Measurements from ENCODE around the gene ATR. TPM values are rescaled to one million over a fixed set of nuclear protein-coding genes. Genes with fewer than 3 reads are reported as not detected.

The ATR gene
- polyA plus RNA-seq, 3 donors = 27.3 to 32.3 (median 29.1) TPM

DNA sequence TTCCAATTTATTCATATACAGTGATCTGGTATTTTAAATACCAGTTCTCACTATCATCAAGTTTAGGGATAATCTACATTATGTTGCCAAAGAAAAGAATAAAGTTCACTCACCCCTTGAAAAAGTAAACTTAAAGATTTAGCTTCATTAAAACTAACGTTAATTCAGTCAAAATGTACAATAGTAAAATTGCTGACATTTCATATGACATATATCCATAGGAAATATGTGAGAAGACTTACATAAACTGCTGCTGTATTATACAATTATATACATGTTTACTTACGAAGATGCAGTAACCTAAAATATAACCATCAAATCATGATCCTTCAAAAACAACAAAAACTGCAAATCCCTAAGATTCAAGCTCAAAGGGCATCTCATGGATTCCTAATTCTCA is 44.0 kb downstream of the ATR start:
- no peak for DNase-seq (ENCODE audit: low read depth in 3 of 3, low spot score in 2 of 3)

DNA sequence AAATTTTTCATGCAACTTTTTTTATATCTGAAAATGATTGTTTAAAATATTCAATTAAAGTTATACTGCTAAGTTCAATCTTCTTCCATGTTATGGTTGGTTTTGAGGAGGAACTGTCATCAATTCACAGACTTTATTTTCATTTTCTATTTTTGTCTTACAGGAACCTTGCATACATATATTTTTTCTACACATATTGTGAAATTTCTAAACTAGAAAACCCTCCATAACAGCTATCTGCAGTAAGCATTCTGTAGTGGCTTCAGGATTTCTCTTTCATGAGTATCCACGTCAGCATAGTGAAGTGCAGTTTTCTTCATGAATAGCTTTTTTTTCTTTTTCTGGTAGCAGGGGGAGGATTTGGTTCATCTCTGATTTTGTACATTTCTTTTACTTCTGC is 48.2 kb downstream of the ATR start:
- DNase-seq (ENCODE audit: low read depth in 3 of 3, low spot score in 2 of 3) = no peak

DNA sequence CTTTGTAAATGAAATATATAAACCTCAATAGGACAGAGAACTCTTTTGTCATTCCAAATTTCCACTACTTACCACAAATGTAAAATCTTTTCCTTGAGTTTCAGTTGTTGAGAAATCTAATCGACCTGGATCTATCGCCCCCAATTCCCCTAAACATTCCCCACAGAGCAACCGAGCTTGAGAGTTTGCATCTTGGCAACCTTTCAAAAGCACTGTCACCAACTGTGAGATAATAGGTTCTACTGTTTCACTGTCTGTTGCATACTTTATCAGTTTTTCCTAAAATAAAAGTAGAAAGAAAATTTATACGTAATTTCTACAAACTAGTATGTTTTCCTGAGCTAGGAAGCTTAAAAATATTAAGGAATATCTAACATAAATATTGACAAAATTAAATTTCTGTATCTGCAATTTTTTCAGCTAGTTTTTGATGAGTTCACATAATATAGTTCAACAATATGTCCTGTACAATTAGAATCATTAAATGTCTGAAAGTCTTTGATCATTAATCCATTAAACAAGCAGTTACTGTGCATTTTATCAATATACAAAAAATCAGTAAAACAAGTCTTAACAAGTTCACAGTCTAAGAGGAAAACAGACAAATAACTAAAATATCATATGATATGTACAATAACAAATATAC is 54.5 kb downstream of the ATR start:
- DNase-seq (ENCODE audit: low read depth in 3 of 3, low spot score in 2 of 3) = no peak

DNA sequence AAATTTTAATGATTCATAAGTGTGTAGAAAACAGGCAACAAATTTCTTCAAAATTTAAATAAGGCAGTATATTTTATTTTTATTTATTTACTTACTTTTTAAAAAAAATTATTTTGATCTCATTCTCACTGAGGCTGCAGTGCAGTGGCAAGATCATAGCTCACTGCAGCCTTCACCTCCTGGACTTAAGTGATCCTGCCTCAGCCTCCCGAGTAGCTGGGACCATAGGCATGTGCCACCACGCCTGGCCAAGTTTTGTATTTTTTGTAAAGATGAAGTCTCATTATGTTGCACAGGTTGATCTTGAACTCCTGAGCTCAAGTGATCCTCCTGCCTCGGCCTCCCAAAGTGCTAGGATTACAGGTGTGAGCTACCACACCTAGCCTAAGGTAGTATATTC is 69.5 kb downstream of the ATR start:
- no peak for DNase-seq (ENCODE audit: low read depth in 3 of 3, low spot score in 2 of 3)

DNA sequence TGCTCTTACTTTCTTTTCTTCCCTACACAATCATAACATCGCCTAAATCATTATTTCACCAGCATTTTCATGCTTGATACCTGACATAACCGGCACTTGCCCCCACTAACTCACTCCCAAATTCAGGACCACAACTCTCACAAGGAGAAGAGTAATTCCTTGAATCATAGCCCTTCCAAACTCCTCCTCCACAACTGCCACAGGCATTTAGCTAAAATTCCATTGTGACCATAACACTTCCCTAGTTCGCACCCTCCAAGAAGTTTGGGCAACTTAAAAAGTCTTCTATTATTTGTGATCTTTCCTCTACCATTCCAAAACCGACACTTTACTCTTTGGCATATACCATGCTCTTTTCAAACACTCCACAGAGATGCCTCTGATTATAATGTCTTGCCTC is 71.3 kb downstream of the ATR start:
- no peak for DNase-seq (ENCODE audit: low read depth in 3 of 3, low spot score in 2 of 3)

DNA sequence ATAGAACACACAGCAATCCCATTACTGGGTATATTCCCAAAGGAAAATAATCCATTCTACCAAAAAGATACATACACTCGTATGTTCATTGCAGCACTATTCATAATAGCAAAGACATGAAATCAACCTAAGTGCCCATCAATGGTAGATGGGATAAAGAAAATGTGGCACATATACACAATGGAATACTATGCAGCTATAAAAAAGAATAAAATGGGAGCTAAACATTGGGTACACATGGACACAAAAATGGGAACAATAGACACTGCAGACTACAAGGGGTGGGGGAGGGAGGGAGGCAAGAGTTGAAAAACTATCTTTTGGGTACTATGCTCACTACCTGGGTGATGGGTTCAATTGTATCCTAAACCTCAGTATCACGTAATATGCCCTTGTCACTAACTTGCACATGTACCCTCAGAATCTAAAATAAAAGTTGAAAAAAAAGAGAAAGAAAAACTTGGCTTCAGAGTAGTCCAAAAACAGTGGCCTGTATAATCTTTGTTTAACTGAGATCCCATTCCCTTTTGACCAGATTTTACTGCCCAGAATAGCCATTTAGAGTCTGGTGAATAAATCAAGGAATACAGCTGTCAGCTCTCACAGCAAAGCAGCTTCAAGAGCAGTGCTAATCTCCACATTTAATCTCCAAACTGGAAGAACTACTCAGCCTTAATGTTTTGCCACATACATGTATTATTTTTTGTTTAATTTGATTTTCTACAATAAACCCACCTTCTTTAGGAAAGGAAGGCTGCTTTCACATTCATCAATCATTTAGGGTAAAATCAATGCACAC is 76.1 kb downstream of the ATR start:
- no peak for DNase-seq (ENCODE audit: low read depth in 3 of 3, low spot score in 2 of 3)

DNA sequence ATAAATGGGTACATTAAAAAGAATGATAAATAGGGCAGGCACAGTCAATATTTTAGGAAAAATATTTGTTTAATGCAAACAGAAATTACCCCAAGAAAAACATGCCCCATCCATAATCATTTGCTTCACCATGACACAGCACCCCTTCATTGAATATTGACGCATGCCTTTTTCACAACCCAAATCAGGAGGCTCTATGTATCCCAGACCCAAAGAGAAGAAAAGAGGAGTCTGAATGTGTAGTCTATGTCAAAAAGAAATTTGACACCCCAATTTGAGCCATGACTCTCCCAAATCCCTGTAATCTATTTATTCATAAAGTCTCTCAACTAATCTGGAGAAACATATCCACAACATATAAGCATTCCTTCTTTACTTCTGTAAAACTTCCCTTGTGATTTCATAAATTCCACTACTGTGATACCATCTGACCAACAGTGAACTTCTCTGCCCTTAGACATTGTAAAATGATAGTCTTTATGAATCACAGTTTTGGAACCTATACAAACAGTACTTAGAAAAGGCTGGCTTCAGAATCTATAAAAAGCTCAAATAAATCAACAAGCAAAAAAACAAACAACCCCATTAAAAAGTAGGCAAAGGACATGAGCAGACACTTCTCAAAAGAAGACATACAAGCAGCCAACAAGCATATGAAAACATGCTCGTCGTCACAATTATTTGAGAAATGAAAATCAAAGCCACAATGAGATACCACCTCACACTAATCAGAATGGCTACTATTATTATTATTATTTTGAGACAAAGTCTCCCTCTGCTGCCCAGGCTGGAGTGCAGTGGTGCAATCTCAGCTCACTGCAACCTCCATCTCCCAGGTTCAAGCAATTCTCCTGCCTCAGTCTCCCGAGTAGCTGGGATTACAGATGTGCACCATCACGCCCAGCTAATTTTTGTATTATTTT is 77.3 kb downstream of the ATR start:
- DNase-seq (ENCODE audit: low read depth in 3 of 3, low spot score in 2 of 3) = no peak

DNA sequence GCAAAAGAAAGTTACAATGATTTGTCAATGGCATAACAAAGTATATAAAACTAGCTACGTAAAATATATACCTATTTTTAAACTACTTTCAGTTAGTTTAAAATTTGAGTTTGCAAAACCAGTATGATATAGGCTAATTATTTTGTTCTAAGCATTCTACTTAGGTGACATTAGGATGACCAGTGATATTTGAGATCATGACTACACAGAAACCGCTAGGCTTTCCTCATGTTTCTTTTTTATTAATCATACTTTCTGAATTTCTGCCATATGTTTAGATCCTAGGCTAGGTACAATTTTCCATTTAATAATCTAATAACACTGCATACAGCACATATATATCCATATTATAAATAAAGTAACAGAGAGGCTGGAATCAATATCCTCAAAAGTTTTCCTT is 78.3 kb downstream of the ATR start:
- no peak for DNase-seq (ENCODE audit: low read depth in 3 of 3, low spot score in 2 of 3)

DNA sequence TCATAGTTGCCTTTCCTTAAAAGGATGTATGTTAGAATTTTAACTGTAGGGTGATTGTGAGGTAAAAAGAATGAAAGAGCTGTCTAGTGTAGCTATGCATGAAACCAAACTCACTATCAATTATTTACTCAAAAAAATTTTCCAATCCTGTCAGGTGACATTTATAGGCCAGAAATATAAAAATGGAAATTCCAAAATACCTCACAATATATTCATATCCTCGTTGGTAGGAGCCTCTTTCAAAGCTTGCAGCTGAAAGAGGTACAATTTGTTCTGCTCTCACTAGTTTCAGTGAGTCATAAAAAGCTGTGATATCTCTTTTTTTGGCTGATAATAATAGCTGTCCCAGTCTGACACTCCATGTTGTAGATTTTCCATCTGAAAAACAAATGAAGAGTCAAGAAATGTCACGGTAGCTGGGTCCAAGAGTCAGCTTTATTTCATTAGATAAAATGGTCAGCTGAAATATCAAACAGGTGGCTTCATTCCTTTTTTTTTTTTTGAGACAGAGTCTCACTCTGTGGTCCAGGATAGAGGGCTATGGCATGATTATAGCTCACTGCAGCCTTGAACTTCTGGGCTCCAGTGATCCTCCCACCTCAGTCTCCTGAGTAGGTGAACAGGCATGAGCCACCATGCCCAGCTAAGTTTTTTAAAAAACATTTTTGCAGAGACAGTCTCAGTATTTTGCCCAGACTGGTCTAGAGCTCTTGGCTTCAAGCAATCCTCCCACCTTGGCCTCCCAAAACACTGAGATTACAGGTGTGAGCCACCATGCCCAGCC is 79.9 kb downstream of the ATR start:
- no peak for DNase-seq (ENCODE audit: low read depth in 3 of 3, low spot score in 2 of 3)

DNA sequence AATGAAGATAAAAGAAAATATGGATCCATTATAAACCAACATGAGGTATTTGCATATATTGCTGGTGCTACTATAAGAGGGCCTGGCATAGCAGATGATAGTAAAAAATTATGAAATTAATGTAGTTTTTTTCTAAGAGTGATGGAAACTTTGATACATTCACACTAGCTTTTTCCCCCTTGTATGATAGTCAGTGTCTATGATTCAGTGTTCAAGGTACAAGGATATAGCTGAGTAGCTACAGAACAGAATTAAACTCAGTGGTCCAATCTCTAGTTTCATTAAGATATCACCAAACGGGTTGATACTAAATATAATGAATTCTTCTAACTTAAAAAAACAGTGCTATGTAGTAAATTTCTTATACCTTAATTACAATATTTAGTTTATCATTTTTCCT is 80.8 kb downstream of the ATR start:
- DNase-seq (ENCODE audit: low read depth in 3 of 3, low spot score in 2 of 3) = no peak

DNA sequence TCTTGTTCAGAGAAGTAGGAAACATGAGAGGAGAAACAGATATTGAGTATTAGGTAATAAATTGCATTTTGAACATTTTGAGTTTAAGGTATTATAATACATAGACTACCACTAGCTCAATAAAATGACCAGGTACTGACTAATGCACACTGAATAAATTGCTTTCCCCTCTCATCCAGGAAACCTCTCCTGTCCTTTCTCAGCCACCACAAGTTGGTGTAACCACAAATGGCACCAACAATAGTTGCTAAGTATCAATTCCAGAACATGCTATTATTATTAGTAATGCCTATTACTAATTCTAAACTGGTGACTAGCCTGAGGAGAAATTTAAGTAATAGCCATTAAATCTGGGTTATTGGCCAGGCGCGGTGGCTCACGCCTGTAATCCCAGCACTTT is 83.4 kb downstream of the ATR start:
- no peak for DNase-seq (ENCODE audit: low read depth in 3 of 3, low spot score in 2 of 3)

DNA sequence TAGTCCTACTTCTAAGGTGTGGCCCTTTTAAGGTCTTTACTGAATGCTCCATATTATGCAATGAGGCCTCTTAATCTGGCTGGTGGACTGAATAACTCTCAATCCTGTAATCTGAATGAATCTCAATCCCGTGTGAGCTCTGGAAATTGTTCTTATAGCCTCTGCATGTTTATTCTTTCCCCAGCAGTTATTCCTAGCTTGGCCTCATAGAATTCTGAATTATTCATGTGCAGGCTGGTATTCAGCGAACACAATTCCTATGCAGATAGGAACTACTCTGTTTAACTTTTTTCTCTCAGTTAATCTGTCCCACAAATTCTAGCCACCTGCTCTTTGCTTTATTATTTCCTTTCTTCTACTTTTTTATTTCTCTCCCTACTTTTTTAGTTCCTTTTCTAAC is 86.3 kb downstream of the ATR start:
- no peak for DNase-seq (ENCODE audit: low read depth in 3 of 3, low spot score in 2 of 3)

DNA sequence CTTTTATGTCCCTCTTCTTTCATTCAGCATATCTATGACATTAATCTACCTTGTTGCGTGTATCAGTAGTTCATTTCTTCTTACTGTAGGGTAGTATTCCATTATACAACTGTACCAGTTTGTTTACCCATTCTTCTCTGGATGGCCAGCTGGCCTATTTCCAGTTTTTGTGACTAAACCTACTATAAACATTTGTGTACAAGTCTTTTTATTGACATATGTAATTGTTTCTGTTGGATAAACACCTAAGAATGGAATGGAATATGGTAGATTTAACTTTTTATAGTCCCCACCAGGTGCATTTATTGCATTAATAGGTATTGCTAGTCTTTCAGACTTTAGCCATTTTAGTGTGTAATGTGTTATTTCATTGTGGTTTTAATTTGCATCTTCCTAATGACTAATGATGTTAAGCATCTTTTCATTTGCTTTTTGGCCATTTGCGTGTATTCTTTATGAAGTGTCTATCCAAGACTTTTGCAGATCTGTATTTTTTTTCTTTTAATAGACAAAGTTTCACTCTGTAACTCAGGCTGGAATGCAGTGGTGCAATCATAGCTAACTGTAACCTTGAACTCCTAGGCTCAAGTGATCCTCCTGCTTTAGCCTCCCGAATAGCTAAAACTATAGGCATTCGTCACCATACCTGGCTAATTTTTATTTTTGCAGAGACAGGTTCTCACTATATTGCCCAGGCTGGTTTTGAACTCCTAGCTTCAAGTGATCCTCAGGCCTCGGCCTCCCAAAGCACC is 88.8 kb downstream of the ATR start:
- no peak for DNase-seq (ENCODE audit: low read depth in 3 of 3, low spot score in 2 of 3)

DNA sequence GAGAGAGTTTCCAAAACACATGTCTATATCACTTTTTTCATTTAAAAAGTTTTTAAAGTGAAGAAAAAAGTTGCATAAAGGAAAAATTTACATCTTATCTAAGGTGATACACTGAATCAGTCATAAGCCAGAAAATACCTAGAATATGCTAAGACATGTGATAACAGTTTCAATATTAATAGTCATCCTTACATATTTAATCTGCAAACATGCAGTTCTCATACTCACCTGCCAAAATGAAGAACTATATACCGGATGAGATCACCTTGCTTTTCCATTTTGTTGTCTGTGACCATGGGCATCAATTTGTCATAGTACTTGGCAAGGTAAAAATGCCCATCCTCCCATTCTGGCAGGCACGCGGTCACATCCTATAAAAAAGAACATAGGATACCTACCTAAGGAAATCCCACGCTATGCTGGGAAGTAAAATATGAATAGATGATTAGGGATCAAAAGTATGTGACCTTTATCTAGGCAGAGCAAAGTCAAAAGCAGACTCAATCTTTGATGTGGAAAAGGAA is 93.6 kb downstream of the ATR start:
- DNase-seq (ENCODE audit: low read depth in 3 of 3, low spot score in 2 of 3) = no peak

DNA sequence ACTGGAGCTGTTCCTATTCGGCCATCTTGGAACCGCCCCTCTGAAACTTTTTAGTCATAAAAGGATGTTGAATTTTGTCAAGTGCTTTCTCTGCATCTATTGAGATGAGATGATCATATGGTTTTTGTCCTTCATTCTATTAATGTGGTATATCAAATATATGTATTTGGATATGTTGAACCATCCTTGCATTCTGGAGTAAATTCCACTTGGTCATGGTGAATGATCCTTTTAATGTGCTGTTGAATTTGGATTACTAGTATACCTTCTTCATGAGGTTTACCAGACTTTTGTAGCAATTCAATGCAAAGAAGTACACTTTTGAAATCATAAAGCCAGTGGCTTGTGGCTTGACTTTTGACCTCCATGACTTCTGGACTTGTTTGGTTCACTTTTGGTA is 97.3 kb downstream of the ATR start:
- DNase-seq (ENCODE audit: low read depth in 3 of 3, low spot score in 2 of 3) = no peak

DNA sequence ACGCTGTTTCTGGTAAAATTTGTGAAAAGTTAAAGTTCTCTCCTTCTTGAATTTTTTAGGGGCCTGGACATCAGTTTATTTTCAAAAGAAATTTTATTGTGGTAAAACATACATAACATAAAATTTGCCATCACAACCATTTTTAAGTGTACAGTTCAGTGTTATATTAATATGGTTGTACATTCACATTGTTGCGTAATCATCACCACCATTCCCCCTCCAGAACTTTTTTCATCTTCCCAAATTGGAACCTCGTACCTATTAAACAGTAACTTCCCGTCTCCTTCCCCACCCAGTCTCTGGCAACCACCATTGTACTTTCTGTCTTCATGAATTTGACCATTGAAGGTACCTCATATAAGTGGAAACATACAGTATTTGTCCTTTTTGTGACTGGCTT is 107.7 kb downstream of the ATR start:
- no peak for DNase-seq (ENCODE audit: low read depth in 3 of 3, low spot score in 2 of 3)

DNA sequence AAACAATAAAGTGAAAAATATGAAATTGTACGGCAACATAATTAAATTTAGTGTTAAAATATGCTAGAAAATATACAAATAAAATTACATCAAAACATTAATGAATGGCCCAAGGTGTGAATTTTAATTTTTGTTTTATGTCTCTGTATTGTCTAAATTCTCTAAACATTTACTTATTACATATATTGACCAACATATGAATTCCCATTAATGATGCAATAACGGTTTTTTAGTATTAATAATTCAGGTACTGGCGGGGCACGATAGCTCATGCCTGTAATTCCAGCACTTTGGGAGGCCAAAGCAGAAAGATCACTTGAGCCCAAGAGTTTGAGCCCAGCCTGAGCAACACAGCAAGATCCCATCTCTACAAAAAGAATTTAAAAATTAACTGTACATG is 110.1 kb downstream of the ATR start:
- no peak for DNase-seq (ENCODE audit: low read depth in 3 of 3, low spot score in 2 of 3)

DNA sequence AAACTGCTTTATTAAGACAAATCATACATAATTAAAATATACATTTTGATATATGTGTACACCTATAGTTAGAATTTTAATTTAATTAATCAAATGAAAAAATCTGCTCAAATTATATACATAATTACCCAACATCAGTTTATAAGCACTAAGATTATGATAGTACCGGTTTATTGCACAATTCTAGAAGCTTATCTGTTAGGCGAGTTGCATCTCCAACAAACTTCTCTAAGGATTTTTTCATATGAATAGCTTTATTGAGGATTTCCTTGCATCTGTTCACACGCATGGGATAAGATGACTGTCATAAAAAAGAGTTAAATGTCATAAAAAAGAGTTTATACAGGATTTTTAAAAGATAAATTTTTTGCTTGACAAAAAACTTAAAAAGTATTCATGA is 110.8 kb downstream of the ATR start:
- no peak for DNase-seq (ENCODE audit: low read depth in 3 of 3, low spot score in 2 of 3)

DNA sequence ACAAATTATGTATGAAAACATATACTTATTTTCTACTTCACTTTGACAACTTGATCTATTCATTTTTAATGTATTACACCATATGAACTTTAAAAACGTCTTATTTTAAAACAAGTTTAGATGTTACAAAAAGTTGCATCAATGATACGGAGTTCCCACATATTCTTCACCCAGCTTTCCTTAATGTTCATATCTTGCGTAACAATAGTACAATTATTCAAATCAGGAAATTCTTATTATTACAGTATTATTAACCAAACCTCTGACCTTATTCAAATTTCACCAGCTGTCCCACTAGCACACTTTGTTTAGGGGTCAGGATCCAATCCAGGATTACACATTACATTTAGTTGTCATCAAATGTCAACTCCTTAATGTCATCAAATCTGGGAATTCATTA is 117.8 kb downstream of the ATR start:
- no peak for DNase-seq (ENCODE audit: low read depth in 3 of 3, low spot score in 2 of 3)

DNA sequence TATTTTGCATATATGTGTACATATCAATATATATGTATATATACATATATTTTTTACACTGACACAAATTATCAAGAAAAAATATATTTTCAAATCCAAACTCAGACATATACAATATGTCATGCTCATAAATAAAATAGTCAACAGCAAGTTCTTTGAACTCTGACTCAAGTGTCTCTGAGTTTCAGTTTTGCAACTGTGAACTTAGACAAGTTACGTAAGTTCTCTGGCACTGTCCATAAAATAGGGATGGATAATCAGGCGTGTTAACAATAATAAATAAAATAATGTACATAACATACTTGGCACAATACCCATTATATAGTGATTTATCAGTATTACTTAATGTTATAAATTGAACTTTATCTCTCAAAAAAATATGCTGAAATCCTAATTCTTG is 118.6 kb downstream of the ATR start:
- DNase-seq (ENCODE audit: low read depth in 3 of 3, low spot score in 2 of 3) = no peak

Measured in right renal cortex interstitium (tissue), 3 donors.